Brain microvascular endothelial cell (primary cell): Measurements from ENCODE around the gene UTS2B.
A peak's percentile ranks its signal among the peaks of the same experiment; 100 is the strongest.

ENCODE experiments used
- DNase-seq: peaks from one replicate; pipeline ENCODE4 v3.0.0-alpha.2; 2020
- H3K27ac ChIP-seq: fragments of 250-450 bp; sonication (Bioruptor Pico); 2 replicates; pipeline ENCODE4 v1.5.1; 2020; ENCODE audit warnings: mild to moderate bottlenecking, moderate library complexity
- H3K27me3 ChIP-seq: fragments of 250-450 bp; sonication (Bioruptor Pico); replicated peaks from 2 replicates; pipeline ENCODE4 v1.5.1; 2020; ENCODE audit warnings: mild to moderate bottlenecking
- H3K36me3 ChIP-seq: fragments of 250-450 bp; sonication (Bioruptor Pico); replicated peaks from 2 replicates; pipeline ENCODE4 v1.5.1; 2020; ENCODE audit warnings: mild to moderate bottlenecking
- H3K4me3 ChIP-seq: 2 replicates; pipeline ENCODE4 v1.5.1; 2011; ENCODE audit warnings: low read depth, mild to moderate bottlenecking, control low read depth, low read length, moderate library complexity
- CTCF ChIP-seq: IDR thresholded peaks from 2 replicates; pipeline ENCODE4 v1.5.1; 2011; ENCODE audit warnings: low read depth, mild to moderate bottlenecking, moderate library complexity, low read length, control low read depth, inconsistent platforms; ENCODE audit errors: missing control alignments
- in situ Hi-C: cut with HindIII; loops from 2 replicates; pipeline ENCODE4 v1.10.0; 2017; ENCODE audit warnings: low sequenced_read_pairs, low pct_ligation_motif_present

UTS2B gene

DNA sequence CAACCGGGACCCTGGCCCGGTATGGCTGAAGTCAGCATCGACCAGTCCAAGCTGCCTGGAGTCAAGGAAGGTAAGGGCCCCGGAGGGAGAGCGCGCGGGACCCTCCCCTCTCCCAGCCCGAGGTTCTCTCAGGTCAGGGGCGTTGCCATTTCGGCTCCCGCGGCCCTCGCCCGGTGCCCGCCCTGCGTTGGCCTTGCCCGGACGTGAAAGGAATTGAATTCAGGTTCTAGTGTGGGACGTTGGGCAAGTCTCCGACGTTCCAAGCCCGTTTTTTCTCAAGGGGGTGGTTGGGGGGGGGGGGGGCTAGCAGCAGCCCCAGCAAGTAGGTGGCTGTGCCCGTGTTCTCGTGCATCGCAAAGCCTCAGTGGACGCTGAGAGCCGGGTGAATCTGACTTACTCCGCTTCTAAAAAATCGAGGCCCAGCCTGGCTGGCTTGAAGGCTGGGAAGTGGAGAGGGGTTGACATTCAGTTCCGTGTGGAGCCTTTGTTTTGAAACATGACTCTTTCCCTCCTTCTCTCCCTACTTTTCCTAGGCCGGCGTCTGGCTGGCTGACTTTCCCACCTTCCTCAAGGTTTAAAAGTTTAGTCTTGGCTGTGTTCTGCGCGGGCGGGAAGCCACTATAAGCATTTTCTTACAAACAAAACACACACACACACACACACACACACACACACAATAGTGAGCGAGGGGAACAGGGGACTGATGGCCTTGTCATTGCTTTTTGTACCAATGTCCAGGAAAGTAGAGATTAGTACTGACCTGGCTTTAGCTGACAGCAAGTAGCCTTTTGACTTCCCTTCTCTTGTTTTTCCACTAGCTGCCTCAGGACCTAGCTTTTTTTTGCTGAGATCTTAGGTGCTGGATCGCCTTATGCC is at the start of gene UTS2B:
TSS of gene UTS2B (minus strand) at position 873 of the 876 bp plus-strand sequence. CDS start 48,337 bp downstream, outside the sequence.
- no peak for TF ChIP-seq CTCF
- H3K27me3 ChIP-seq = no peaks in the 10 kb centered on the region
- in situ Hi-C loops = no loop called here
- no peaks in the 10 kb centered on the region for H3K36me3 ChIP-seq
- peak within 1 kb of the TSS; percentile 84 for H3K4me3 ChIP-seq
- DNase-seq = no peak
- peak within 1 kb of the TSS; percentile 84 for H3K27ac ChIP-seq

GRCh38 chr3:191380001-191380400 is 49.7 kb upstream of the UTS2B start:
- no peak overlapping the region for H3K4me3 ChIP-seq
- no peaks in the 10 kb centered on the region for H3K27me3 ChIP-seq
- in situ Hi-C loops = no loop called here
- H3K36me3 ChIP-seq = peaks cover 35% of the 10 kb centered on the region
- no peak overlapping the region for H3K27ac ChIP-seq
- DNase-seq = no peak
- TF ChIP-seq CTCF = no peak

GRCh38 chr3:191379446-191379845 is 49.1 kb upstream of the UTS2B start:
- peaks cover 36% of the 10 kb centered on the region for H3K36me3 ChIP-seq
- in situ Hi-C loops = no loop called here
- no peak for TF ChIP-seq CTCF
- H3K27ac ChIP-seq = no peak overlapping the region
- H3K27me3 ChIP-seq = no peaks in the 10 kb centered on the region
- H3K4me3 ChIP-seq = no peak overlapping the region
- no peak for DNase-seq

- peak overlapping the region; percentile 23 for H3K27ac ChIP-seq
- in situ Hi-C loops = no loop called here
- H3K4me3 ChIP-seq = no peak overlapping the region
- no peaks in the 10 kb centered on the region for H3K27me3 ChIP-seq
- DNase-seq = no peak
- no peak for TF ChIP-seq CTCF
- peaks cover 34% of the 10 kb centered on the region for H3K36me3 ChIP-seq
These were observed 48.0 kb upstream of the UTS2B start for GRCh38 chr3:191378142-191378812.

GRCh38 chr3:191376516-191377141 is 46.3 kb upstream of the UTS2B start:
- Histone ChIP-seq H3K36me3 (peaks cover 22% of the 10 kb centered on the region), H3K4me3 (no peak overlapping the region), H3K27me3 (no peaks in the 10 kb centered on the region), H3K27ac (peak overlapping the region; percentile 62)
- peak; percentile 76 for DNase-seq
- TF ChIP-seq CTCF = no peak
- in situ Hi-C loops = no loop called here
